Aorta (tissue), 5 donors: Measurements from ENCODE around the gene ALG9. TPM values are rescaled to one million over a fixed set of nuclear protein-coding genes. Genes with fewer than 3 reads are reported as not detected.
A peak's percentile ranks its signal among the peaks of the same experiment; 100 is the strongest.

ENCODE experiments used
- ATAC-seq: fragments of 200-7000 bp; cut with Tn5 transposase; one replicate; pipeline ENCODE4 v1.9.1; 2022; ENCODE audit warnings: moderate library complexity; ENCODE audit not compliant: low FRiP score
- DNase-seq, 2 donors: peaks; one replicate each; pipeline ENCODE4 v3.0.0-alpha.2; 2020
- H3K27ac ChIP-seq, 2 donors: one replicate each; pipeline ENCODE4 v1.5.1; 2013; ENCODE audit warnings: low read length in 2 of 2, mild to moderate bottlenecking in 2 of 2, moderate library complexity in 2 of 2, control low read depth in 1 of 2, inconsistent platforms in 1 of 2, low read depth in 1 of 2
- H3K27me3 ChIP-seq, 2 donors: one replicate each; pipeline ENCODE4 v1.6.1; 2013; ENCODE audit warnings: control low read depth in 1 of 2, low read length in 1 of 2, mild to moderate bottlenecking in 1 of 2, moderate library complexity in 1 of 2; ENCODE audit not compliant: insufficient read depth in 2 of 2, control insufficient read depth in 1 of 2
- H3K36me3 ChIP-seq, 2 donors: one replicate each; pipeline ENCODE4 v1.6.1; 2013; ENCODE audit warnings: control low read depth in 1 of 2, low read length in 1 of 2, mild to moderate bottlenecking in 1 of 2; ENCODE audit not compliant: insufficient read depth in 2 of 2, control insufficient read depth in 1 of 2
- H3K4me1 ChIP-seq, 2 donors: one replicate each; pipeline ENCODE4 v1.6.1; 2013; ENCODE audit warnings: low read length in 2 of 2, control low read depth in 1 of 2, mild to moderate bottlenecking in 1 of 2, moderate library complexity in 1 of 2; ENCODE audit not compliant: insufficient read depth in 2 of 2, control insufficient read depth in 1 of 2
- H3K4me3 ChIP-seq, 2 donors: one replicate each; pipeline ENCODE4 v1.5.1; 2013; ENCODE audit warnings: low read length in 2 of 2, control low read depth in 1 of 2, mild to moderate bottlenecking in 1 of 2
- H3K9me3 ChIP-seq: one replicate; pipeline ENCODE4 v1.6.1; 2013; ENCODE audit warnings: mild to moderate bottlenecking, low read length; ENCODE audit not compliant: control insufficient read depth
- WGBS, 2 donors: extraction: QIAGEN DNeasy Blood & Tissue Kit; methylation state at CpG; one replicate each; pipeline ENCODE4 v1.1.7; 2013; 5-methylcytosine and 5-hydroxymethylcytosine counted together
- intact Hi-C, 2 donors: fragments of 100-400 bp; cut with DNase I; formaldehyde crosslinking; loops; one replicate each; pipeline versions ENCODE4 v1.14.2 to v1.15.0; 2022
- polyA plus RNA-seq, 2 donors: library from polyadenylated mRNA; stranded (reverse); fragments of 200-250 nt; gene quantifications; one replicate each; pipeline ENCODE4 v1.2.3, GENCODE V29; 2013
- total RNA-seq, 2 donors: library from RNA; stranded (reverse); fragmentation: NEBNext Ultra II Directional; extraction: Animal tissue kit (Norgen Biotek cat#: 25700); gene quantifications; one replicate each; pipeline ENCODE4 v1.2.1, GENCODE V29; 2021
- donor health status: healthy with polysubstance abuse.
- donor health status: Bipolar disorder and iron deficiency.
- donor health status: DM: no; HTN: no; CAD: no.
- donor health status: DM: no; HTN: no; CAD: no.
- donor health status: DM: yes; HTN: yes; CAD: no.

Gene ALG9
- total and polyA plus RNA-seq, 4 donors, result 6.4 to 31.0 (median 26.4) TPM

DNA sequence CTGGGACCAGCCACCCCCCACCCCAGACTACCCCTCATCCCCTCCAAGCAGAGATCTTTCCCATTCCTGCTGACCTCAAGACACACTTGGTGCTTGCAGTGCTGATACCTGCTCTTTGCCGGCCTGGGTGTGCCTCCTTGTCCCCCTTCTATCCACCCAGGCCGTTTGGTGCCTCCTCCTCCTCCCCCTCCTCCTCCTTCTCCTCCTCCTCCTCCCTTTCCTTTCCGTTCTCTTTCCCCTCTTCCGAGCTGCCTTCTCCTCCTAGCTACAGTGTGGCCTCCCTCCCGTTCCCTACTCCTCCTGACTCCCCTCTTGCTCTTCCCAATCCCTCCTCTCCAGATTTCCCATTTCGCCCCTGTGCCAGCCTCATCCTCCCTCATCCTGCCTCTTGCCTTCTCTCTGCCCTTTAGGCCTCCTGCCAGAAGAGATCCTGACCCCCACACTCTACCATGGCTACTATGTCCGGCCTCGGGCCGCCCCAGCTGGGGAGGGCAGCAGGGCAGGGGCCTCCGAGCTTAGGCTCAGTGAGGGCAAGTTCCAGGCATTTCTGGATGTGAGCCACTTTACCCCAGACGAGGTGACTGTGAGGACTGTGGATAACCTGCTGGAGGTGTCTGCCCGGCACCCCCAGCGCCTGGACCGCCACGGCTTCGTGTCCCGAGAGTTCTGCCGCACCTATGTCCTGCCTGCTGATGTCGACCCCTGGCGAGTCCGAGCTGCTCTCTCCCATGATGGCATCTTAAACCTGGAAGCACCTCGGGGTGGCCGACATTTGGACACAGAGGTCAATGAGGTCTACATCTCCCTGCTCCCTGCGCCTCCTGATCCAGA is 41.9 kb upstream of the ALG9 start:
- ATAC-seq (peak; percentile 59), DNase-seq (peak; percentile 62 to 73)
- 2 to 4% methylated on average over 22 to 24 of the region's 24 CpGs for WGBS, 2 donors
- peaks cover 0 to 3% of the 10 kb centered on the region in 2 donors for H3K36me3 ChIP-seq
- H3K9me3 ChIP-seq, result no peaks in the 10 kb centered on the region
- peaks cover 0 to 6% of the 10 kb centered on the region in 2 donors for H3K4me1 ChIP-seq
- no peaks in the 10 kb centered on the region for H3K27me3 ChIP-seq
- peak overlapping the region; percentile 94 to 99 for H3K27ac ChIP-seq
- peak overlapping the region; percentile 64 to 79 for H3K4me3 ChIP-seq
- intact Hi-C loops, result loop anchor here in 1 of 2 donors (2.0 kb wide), 1 partner anchor 34 kb away; the partner anchor contains the start of genes CFAP68 and FDXACB1

DNA sequence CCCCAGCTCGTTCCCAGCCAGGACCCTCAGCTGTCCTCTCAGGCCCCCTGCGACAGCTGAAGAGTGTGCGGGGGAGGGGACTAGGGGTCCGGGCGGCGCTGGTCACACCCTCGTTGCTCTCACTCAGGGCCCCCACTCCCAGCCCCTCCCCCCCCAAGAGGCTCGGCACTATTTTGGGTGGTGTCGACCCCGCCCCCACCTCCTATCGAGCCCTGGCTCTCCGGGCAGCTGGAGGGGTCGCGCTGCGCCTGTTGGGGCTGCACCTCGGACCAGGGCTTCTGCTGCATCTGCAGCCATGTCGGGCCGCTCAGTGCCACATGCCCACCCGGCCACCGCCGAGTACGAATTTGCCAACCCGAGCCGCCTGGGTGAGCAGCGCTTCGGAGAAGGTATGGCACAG is 41.2 kb upstream of the ALG9 start, which contains the start of gene HSPB2:
HSPB2 (plus strand) TSS at position 200 of the 400 bp plus-strand sequence; CDS start at position 296, 96 bp downstream.
- Histone ChIP-seq H3K4me1 (peaks cover 0 to 6% of the 10 kb centered on the region in 2 donors), H3K9me3 (no peaks in the 10 kb centered on the region), H3K36me3 (peaks cover 0 to 3% of the 10 kb centered on the region in 2 donors), H3K27ac (peak within 1 kb of the TSS; percentile 97 to 99), H3K27me3 (no peaks in the 10 kb centered on the region), H3K4me3 (peak within 1 kb of the TSS; percentile 79 to 98)
- WGBS, 2 donors, result 1 to 2% methylated on average over 16 to 26 of the region's 26 CpGs
- DNase-seq, result peak; percentile 65 to 84
- ATAC-seq, result peak; percentile 15
- intact Hi-C loops, result loop anchor here in 1 of 2 donors (2.0 kb wide), 1 partner anchor 34 kb away; the partner anchor contains the start of genes CFAP68 and FDXACB1

DNA sequence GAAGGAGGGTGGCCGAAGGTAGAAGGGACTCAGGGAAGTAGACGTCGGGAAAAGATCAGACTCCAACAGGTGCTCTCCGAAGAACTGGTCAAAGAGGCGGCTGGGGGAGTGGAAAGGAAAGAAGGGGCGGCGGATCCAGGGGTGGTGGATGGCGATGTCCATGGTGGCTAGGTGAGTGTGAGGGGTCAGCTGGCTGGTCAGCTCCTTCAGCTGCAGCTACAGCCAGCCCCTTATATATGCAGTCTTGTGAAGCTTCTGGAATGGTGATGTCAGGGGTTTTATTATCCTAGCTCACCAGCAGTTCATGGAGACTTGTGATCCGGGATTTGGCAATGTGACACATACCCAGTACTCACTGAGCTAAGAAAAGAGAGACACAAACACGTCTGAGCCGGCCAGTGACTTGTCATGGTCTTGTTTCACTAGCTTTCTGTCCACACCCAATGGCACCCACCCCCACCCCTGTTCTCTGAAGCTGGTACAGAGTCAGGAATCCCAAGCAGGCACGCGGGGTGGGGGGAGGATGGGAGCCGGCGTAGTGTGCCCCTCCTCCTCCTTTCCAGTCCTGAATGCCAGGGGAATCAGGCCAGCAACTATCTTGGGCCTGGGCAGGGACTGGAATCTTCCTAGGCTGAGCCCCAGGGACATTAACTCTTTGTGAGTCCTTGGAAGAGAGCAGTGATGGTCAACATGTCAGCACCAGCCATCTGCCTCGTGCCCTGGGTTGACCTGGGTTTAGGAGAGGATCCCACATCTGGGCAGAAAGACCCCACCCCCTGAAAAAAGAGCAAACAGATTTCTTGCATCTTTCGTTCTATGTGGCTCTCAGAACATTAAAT is 40.4 kb upstream of the ALG9 start, which contains the start of gene CRYAB:
CRYAB (minus strand) TSS at position 208 of the 839 bp plus-strand sequence; CDS start at position 162, 46 bp downstream.
- H3K4me3 ChIP-seq, result peak within 1 kb of the TSS; percentile 79 to 98
- DNase-seq (peak; percentile 92 to 95), ATAC-seq (peak; percentile 87)
- peak within 1 kb of the TSS; percentile 97 to 98 for H3K27ac ChIP-seq
- H3K36me3 ChIP-seq, result peaks cover 0 to 3% of the 10 kb centered on the region in 2 donors
- no peaks in the 10 kb centered on the region for H3K27me3 ChIP-seq
- intact Hi-C loops, result loop anchor here (1.0 to 2.0 kb wide), 3 partner anchors 16 to 33 kb away; partner anchors contain the start of genes CFAP68 (in 2 of the 2) and FDXACB1 (in 2 of the 2)
- 4 to 8% methylated on average over 17 of the region's 17 CpGs for WGBS, 2 donors
- H3K9me3 ChIP-seq, result no peaks in the 10 kb centered on the region
- H3K4me1 ChIP-seq, result peaks cover 0 to 6% of the 10 kb centered on the region in 2 donors

DNA sequence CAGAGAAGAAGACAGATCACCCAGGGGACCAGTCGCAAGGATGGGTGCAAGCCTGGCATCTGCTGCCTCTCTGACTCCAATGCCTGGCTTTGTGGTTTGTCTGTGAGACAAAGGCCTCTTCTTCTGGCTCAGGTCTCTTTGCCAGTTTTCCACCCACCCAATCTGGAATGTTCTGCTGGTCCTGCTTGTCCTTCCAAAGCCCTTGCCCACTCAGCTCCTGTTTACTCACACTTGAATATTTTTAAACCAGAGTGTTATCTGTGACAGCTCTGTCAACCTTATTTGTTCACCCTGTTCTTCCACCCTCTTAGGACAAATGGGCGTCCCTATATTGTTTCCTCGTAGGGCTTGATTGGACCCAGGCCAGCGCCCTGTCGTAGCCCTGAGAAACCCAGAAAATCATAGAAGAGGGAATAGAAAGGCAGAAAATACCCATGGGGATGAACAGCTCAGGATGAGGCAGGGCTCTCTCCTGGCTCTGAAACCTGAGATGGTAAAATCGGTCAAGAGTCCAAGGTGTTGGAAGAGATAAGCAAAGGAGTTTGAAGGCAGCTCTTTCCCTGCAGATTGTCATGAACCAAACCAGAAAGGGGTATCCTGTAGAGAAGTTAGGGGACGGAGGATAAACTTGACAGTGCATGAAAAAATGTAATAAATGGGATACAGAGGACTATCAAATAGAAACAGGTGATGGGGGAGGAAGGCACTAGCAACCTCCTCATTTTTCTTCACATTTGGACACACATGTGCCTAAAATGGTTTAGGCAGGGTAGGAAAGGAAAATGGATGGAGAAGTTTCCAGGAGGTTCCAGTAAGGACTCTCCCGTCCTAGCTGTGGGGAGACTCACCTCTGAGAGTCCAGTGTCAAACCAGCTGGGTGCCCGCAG is 39.5 kb upstream of the ALG9 start:
- ATAC-seq (no peak), DNase-seq (no peak)
- Histone ChIP-seq H3K36me3 (peaks cover 0 to 3% of the 10 kb centered on the region in 2 donors), H3K4me3 (peak overlapping the region; percentile 79 to 98), H3K27me3 (no peaks in the 10 kb centered on the region), H3K4me1 (no peaks in the 10 kb centered on the region), H3K9me3 (no peaks in the 10 kb centered on the region), H3K27ac (peak overlapping the region; percentile 97 to 98)
- intact Hi-C loops, result loop anchor here (1.0 kb wide), 2 partner anchors 16 to 32 kb away; partner anchors contain the start of genes CFAP68 (in 1 of the 2) and FDXACB1 (in 1 of the 2)
- WGBS, 2 donors, result 4 to 5% methylated on average over 9 of the region's 9 CpGs

DNA sequence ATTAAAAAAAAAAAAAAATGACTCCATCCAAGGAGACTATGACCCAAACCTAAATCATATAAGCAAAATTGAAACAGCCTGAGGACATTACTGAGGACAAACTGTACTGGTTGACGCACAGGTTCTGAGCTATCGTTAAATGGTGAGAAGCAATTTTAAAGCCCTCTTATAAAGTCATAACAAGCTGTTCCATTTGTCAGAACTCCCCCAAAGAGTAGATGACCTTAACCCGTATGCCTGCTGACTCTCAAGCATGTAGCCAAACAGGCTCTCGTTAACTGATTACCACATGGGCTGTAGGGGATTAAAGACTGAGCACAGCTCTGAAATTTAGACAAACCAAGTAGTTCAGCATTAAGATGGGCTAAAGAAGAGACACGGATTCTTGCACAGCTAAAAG is 38.0 kb upstream of the ALG9 start:
- Histone ChIP-seq H3K9me3 (no peaks in the 10 kb centered on the region), H3K27ac (peak overlapping the region in 1 of 2 donors; percentile 98), H3K4me3 (peak overlapping the region; percentile 79 to 98), H3K27me3 (no peaks in the 10 kb centered on the region), H3K36me3 (peaks cover 0 to 3% of the 10 kb centered on the region in 2 donors), H3K4me1 (no peaks in the 10 kb centered on the region)
- WGBS, 2 donors, result 48 to 53% methylated on average over 5 of the region's 5 CpGs
- DNase-seq, result no peak
- intact Hi-C loops, result no loop called here
- no peak for ATAC-seq

DNA sequence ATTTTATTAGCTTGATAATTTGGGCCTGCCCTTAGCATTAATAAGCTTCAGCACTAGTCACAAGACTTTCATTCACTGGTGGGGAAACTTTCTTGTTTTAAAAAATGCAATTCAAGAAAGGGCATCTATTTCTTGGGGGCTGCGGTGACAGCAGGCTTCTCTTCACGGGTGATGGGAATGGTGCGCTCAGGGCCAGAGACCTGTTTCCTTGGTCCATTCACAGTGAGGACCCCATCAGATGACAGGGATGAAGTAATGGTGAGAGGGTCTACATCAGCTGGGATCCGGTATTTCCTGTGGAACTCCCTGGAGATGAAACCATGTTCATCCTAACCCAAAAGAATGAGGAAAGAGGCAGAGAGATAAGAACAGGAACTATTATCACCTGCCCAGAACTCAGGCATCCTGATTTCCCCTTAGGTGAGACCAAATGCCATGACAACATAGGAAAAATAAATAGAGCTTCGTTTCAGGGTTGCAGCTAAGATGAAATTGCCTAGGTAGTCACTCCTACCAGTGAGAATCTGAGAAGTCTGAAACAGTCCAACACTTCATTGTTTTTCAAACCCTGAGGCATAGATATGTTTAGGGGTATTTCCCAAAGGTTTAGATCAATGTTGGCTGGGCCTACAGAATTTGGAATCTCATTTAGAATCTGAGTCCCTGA is 37.4 kb upstream of the ALG9 start:
- Histone ChIP-seq H3K27me3 (no peaks in the 10 kb centered on the region), H3K4me3 (peak overlapping the region in 1 of 2 donors; percentile 98), H3K9me3 (no peaks in the 10 kb centered on the region), H3K36me3 (peaks cover 0 to 3% of the 10 kb centered on the region in 2 donors), H3K4me1 (no peaks in the 10 kb centered on the region), H3K27ac (no peak overlapping the region)
- intact Hi-C loops, result no loop called here
- ATAC-seq (no peak), DNase-seq (no peak)
- 71 to 72% methylated on average over 5 of the region's 5 CpGs for WGBS, 2 donors

DNA sequence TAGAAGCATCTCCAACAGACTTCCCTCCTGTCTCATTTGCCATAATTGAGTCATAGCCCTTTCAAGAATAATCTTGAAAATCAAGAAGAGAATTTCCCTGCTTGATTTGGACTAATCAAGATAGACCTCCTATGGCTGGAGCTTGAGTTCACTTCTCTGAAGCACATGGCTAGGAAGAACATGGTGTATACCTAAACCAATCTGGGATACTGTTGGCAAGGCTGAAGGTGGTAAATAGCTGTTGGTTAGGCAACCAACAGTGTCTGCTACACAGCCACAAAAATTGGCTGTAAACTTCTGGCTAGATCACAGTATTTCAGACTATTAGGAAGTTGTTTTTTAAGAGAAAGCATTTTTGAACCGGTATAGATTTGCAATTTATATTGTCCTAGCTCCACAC is 35.3 kb upstream of the ALG9 start:
- DNase-seq (no peak), ATAC-seq (no peak)
- Histone ChIP-seq H3K36me3 (peaks cover 0 to 3% of the 10 kb centered on the region in 2 donors), H3K27ac (no peak overlapping the region), H3K9me3 (no peaks in the 10 kb centered on the region), H3K27me3 (no peaks in the 10 kb centered on the region), H3K4me1 (no peaks in the 10 kb centered on the region), H3K4me3 (no peak overlapping the region)
- intact Hi-C loops, result no loop called here
- WGBS, 2 donors, result 79 to 84% methylated on average over 1 of the region's 1 CpG
